Measurements from ENCODE around the gene PTPRC.

DNA sequence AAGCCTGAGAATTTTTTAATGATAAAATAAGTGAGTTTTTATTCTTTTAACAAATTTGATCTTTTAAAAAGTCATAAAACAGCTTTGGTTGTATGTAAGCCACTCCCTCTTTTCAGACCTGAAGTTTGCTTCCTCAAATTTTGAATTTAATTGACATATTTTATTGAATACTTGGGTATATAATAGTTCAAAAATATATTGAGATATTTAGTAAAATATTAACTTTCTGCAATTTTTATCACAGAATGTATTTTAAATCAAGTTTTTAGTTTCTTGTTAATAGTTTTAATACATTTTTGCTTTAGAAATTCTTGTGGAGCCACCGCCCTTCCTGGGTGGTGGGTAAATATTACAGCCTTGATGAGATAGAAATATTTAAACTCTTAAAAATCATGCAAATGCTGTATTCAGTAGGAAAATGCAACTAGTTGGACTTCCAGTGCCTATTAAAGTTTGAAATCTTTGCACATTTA is 867 bp downstream of the PTPRC start:
- TF ChIP-seq, protein P1, sequence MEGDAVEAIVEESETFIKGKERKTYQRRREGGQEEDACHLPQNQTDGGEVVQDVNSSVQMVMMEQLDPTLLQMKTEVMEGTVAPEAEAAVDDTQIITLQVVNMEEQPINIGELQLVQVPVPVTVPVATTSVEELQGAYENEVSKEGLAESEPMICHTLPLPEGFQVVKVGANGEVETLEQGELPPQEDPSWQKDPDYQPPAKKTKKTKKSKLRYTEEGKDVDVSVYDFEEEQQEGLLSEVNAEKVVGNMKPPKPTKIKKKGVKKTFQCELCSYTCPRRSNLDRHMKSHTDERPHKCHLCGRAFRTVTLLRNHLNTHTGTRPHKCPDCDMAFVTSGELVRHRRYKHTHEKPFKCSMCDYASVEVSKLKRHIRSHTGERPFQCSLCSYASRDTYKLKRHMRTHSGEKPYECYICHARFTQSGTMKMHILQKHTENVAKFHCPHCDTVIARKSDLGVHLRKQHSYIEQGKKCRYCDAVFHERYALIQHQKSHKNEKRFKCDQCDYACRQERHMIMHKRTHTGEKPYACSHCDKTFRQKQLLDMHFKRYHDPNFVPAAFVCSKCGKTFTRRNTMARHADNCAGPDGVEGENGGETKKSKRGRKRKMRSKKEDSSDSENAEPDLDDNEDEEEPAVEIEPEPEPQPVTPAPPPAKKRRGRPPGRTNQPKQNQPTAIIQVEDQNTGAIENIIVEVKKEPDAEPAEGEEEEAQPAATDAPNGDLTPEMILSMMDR (IDR thresholded peaks at IDR 0.05) = no peak
- TF ChIP-seq POLR2A (IDR thresholded peaks at IDR 0.05) = no peak
